Thyroid gland (tissue), 4 donors: ENCODE results near the gene SLC25A26.

Source experiments
- POLR2A ChIP-seq, 2 donors: fragments of 450-650 bp; IDR thresholded peaks; one replicate each; pipeline ENCODE4 v1.6.1; 2017; ENCODE audit warnings: antibody characterized with exemption in 2 of 2, mild to moderate bottlenecking in 2 of 2, moderate library complexity in 1 of 2
- TF ChIP-seq, protein P1 (sequence below), 6 experiments: fragments of 200-600 bp in 3 of 6; fragments of 450-650 bp in 3 of 6; sonication (generic) in 3 of 6; IDR thresholded peaks; one replicate each; pipeline ENCODE4 v1.5.1; 2016 to 2019; ENCODE audit warnings: antibody characterized with exemption in 6 of 6, mild to moderate bottlenecking in 2 of 6, inconsistent platforms in 1 of 6, moderate library complexity in 1 of 6

- TF ChIP-seq, protein P1, sequence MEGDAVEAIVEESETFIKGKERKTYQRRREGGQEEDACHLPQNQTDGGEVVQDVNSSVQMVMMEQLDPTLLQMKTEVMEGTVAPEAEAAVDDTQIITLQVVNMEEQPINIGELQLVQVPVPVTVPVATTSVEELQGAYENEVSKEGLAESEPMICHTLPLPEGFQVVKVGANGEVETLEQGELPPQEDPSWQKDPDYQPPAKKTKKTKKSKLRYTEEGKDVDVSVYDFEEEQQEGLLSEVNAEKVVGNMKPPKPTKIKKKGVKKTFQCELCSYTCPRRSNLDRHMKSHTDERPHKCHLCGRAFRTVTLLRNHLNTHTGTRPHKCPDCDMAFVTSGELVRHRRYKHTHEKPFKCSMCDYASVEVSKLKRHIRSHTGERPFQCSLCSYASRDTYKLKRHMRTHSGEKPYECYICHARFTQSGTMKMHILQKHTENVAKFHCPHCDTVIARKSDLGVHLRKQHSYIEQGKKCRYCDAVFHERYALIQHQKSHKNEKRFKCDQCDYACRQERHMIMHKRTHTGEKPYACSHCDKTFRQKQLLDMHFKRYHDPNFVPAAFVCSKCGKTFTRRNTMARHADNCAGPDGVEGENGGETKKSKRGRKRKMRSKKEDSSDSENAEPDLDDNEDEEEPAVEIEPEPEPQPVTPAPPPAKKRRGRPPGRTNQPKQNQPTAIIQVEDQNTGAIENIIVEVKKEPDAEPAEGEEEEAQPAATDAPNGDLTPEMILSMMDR (IDR thresholded peaks at IDR 0.05): no peak
- TF ChIP-seq POLR2A (IDR thresholded peaks at IDR 0.05): no peak
Observed at GRCh38 chr3:66410976-66411375, 190.2 kb downstream of the SLC25A26 start.
